H1 (cell line): ENCODE measurements around the gene PTPA. TPM values are rescaled to one million over a fixed set of nuclear protein-coding genes. Genes with fewer than 3 reads are reported as not detected.

Source experiments
- CTCF ChIA-PET: fragments of 300-600 bp; sonication (Branson Sonifier 250); formaldehyde crosslinking; loops from one replicate; lab custom pipeline; 2021; ENCODE audit not compliant: partially characterized antibody; lab: Charles Lee
- POLR2A ChIA-PET: fragments of 300-600 bp; sonication (Branson Sonifier 250); formaldehyde crosslinking; loops from one replicate; lab custom pipeline; 2021; ENCODE audit warnings: inconsistent platforms; ENCODE audit not compliant: partially characterized antibody; lab: Charles Lee
- DNase-seq, 2 experiments: peaks; one replicate each; pipeline versions ENCODE4 v3.0.0 to v3.0.0-alpha.2; 2010 to 2022; ENCODE audit warnings: low spot score in 2 of 2, low read depth in 1 of 2, mixed read lengths in 1 of 2
- FAIRE-seq: peaks from 2 replicates; lab custom pipeline; 2011; peaks lifted over from hg19 to GRCh38; lab: Jason Lieb, UNC
- H2AFZ ChIP-seq: 2 replicates; pipeline ENCODE4 v1.8.1; 2012; ENCODE audit warnings: low read length, inconsistent platforms
- H2AK5ac ChIP-seq: 2 replicates; pipeline ENCODE4 v1.6.1; 2013; ENCODE audit warnings: low read depth, low read length
- H2BK120ac ChIP-seq: replicated peaks from 2 replicates; pipeline ENCODE3; 2013; ENCODE audit warnings: low read depth, low read length, inconsistent platforms
- H2BK12ac ChIP-seq: 2 replicates; pipeline ENCODE4 v1.6.1; 2013; ENCODE audit warnings: low read depth, low read length
- H2BK15ac ChIP-seq: 2 replicates; pipeline ENCODE4 v1.6.1; 2013; ENCODE audit warnings: low read length
- H2BK20ac ChIP-seq: 2 replicates; pipeline ENCODE4 v1.6.1; 2013; ENCODE audit warnings: low read length
- H2BK5ac ChIP-seq: 2 replicates; pipeline ENCODE4 v1.6.1; 2013; ENCODE audit warnings: low read depth, low read length
- H3K14ac ChIP-seq: 2 replicates; pipeline ENCODE4 v1.6.1; 2013; ENCODE audit warnings: inconsistent platforms; ENCODE audit not compliant: insufficient read length
- H3K18ac ChIP-seq: 2 replicates; pipeline ENCODE4 v1.6.1; 2013; ENCODE audit warnings: low read length; ENCODE audit errors: extremely low read depth
- H3K23ac ChIP-seq: 2 replicates; pipeline ENCODE4 v1.6.1; 2013; ENCODE audit warnings: inconsistent platforms; ENCODE audit not compliant: insufficient read length
- H3K23me2 ChIP-seq: 2 replicates; pipeline ENCODE4 v1.6.1; 2013; ENCODE audit warnings: low read depth, low read length
- H3K27ac ChIP-seq: 2 replicates; pipeline ENCODE4 v1.6.1; 2011; ENCODE audit warnings: low read depth, low read length, inconsistent platforms
- H3K27me3 ChIP-seq, 4 experiments: replicated peaks in 1 of 4; 1 replicate in 1 of 4; 2 replicates in 3 of 4; pipeline versions ENCODE4 v1.6.1 to v1.8.1; 2011 to 2013; ENCODE audit warnings: low read length in 3 of 4, mild to moderate bottlenecking in 3 of 4, inconsistent platforms in 2 of 4, mixed read lengths in 2 of 4, moderate library complexity in 1 of 4; ENCODE audit not compliant: control insufficient read depth in 3 of 4, insufficient read depth in 3 of 4; ENCODE audit errors: extremely low read depth in 1 of 4
- H3K36me3 ChIP-seq, 4 experiments: 2 replicates each; pipeline versions ENCODE4 v1.6.1 to v1.8.1; 2011 to 2013; ENCODE audit warnings: mild to moderate bottlenecking in 4 of 4, low read length in 3 of 4, moderate library complexity in 2 of 4, control low read depth in 1 of 4, inconsistent platforms in 1 of 4; ENCODE audit not compliant: insufficient read depth in 4 of 4, control insufficient read depth in 2 of 4
- H3K4ac ChIP-seq: replicated peaks from 2 replicates; pipeline ENCODE3; 2013; ENCODE audit warnings: low read length, low read depth, mixed read lengths, inconsistent platforms; ENCODE audit not compliant: insufficient read length
- H3K4me1 ChIP-seq, 4 experiments: replicated peaks in 1 of 4; 1 replicate in 1 of 4; 2 replicates in 3 of 4; pipeline versions ENCODE4 v1.6.1 to v1.8.1; 2011 to 2013; ENCODE audit warnings: low read length in 3 of 4, inconsistent platforms in 2 of 4, mixed read lengths in 1 of 4; ENCODE audit not compliant: insufficient read depth in 4 of 4, control insufficient read depth in 3 of 4
- H3K4me2 ChIP-seq, 2 experiments: 2 replicates each; pipeline versions ENCODE4 v1.6.1 to v1.8.1; 2011 to 2013; ENCODE audit warnings: low read depth in 2 of 2, low read length in 2 of 2, control low read depth in 1 of 2, inconsistent platforms in 1 of 2, mild to moderate bottlenecking in 1 of 2; ENCODE audit not compliant: insufficient read depth in 1 of 2
- H3K4me3 ChIP-seq, 4 experiments: fragments of 200-600, 300-600 bp in 1 of 4; sonication (generic), shearing (Covaris generic), sonication (Bioruptor Twin) in 1 of 4; 2 replicates each; pipeline versions ENCODE4 v1.5.1 to v1.8.1; 2011 to 2016; ENCODE audit warnings: low read length in 4 of 4, low read depth in 3 of 4, control low read depth in 2 of 4, inconsistent platforms in 2 of 4, mild to moderate bottlenecking in 2 of 4, mixed read lengths in 1 of 4, moderate library complexity in 1 of 4; ENCODE audit not compliant: insufficient read depth in 2 of 4; ENCODE audit errors: extremely low read depth in 1 of 4
- H3K56ac ChIP-seq: replicated peaks from 2 replicates; pipeline ENCODE3; 2013; ENCODE audit warnings: low read depth, mild to moderate bottlenecking, mixed read lengths, low read length, inconsistent platforms; ENCODE audit not compliant: insufficient read length
- H3K79me1 ChIP-seq: 2 replicates; pipeline ENCODE4 v1.6.1; 2013; ENCODE audit warnings: low read depth, low read length, control low read depth
- H3K79me2 ChIP-seq, 2 experiments: 2 replicates each; pipeline versions ENCODE4 v1.6.1 to v1.8.1; 2012 to 2013; ENCODE audit warnings: low read length in 2 of 2, mild to moderate bottlenecking in 2 of 2, inconsistent platforms in 1 of 2; ENCODE audit not compliant: insufficient read depth in 2 of 2, control insufficient read depth in 1 of 2
- H3K9ac ChIP-seq, 4 experiments: replicated peaks in 1 of 4; 1 replicate in 1 of 4; 2 replicates in 3 of 4; pipeline versions ENCODE4 v1.6.1 to v1.8.1; 2011 to 2013; ENCODE audit warnings: low read depth in 3 of 4, low read length in 3 of 4, control low read depth in 2 of 4, mild to moderate bottlenecking in 2 of 4, moderate library complexity in 2 of 4, inconsistent platforms in 1 of 4; ENCODE audit errors: extremely low read depth in 1 of 4
- H3K9me3 ChIP-seq, 2 experiments: 2 replicates each; pipeline versions ENCODE4 v1.6.1 to v1.8.1; 2012 to 2013; ENCODE audit warnings: mild to moderate bottlenecking in 2 of 2, moderate library complexity in 2 of 2, control low read depth in 1 of 2, inconsistent platforms in 1 of 2, low read depth in 1 of 2, low read length in 1 of 2, mixed read lengths in 1 of 2; ENCODE audit not compliant: insufficient read depth in 2 of 2
- H4K20me1 ChIP-seq, 2 experiments: replicated peaks in 1 of 2; 2 replicates each; pipeline versions ENCODE3 to v1.8.1; 2011 to 2013; ENCODE audit warnings: inconsistent platforms in 2 of 2, low read length in 2 of 2, mild to moderate bottlenecking in 1 of 2; ENCODE audit not compliant: insufficient read depth in 2 of 2, control insufficient read depth in 1 of 2
- H4K5ac ChIP-seq: 2 replicates; pipeline ENCODE4 v1.6.1; 2013; ENCODE audit warnings: low read length, low read depth, mixed read lengths, inconsistent platforms; ENCODE audit not compliant: insufficient read length
- H4K8ac ChIP-seq: 2 replicates; pipeline ENCODE4 v1.8.0; 2013; ENCODE audit warnings: mild to moderate bottlenecking, moderate library complexity, low read length, inconsistent platforms; ENCODE audit not compliant: insufficient read depth; ENCODE audit errors: extremely low read depth
- H4K91ac ChIP-seq: replicated peaks from 2 replicates; pipeline ENCODE3; 2013; ENCODE audit warnings: low read length, mixed read lengths, inconsistent platforms; ENCODE audit not compliant: insufficient read length
- BCL11A ChIP-seq, 2 experiments: IDR thresholded peaks; one replicate each; pipeline ENCODE4 v1.6.1; 2011; ENCODE audit warnings: low read depth in 2 of 2, low read length in 2 of 2, mild to moderate bottlenecking in 2 of 2
- CBX8 ChIP-seq: fragments of 300-800, 300-1000 bp; sonication (generic); IDR thresholded peaks from 2 replicates; pipeline ENCODE4 v1.7.1; 2016; ENCODE audit warnings: low read depth, low read length, borderline replicate concordance
- CTCF ChIP-seq, 3 experiments: IDR thresholded peaks; 1 replicate in 2 of 3; 2 replicates in 1 of 3; pipeline versions ENCODE4 v1.5.1 to v1.6.1; 2011; ENCODE audit warnings: low read length in 3 of 3, mild to moderate bottlenecking in 3 of 3, inconsistent platforms in 2 of 3, low read depth in 1 of 3, moderate library complexity in 1 of 3; ENCODE audit not compliant: insufficient read depth in 1 of 3; ENCODE audit errors: control extremely low read depth in 1 of 3
- HDAC2 ChIP-seq, 2 experiments: fragments of 300-600 bp in 1 of 2; sonication (generic) in 1 of 2; IDR thresholded peaks; 2 replicates each; pipeline ENCODE4 v1.6.1; 2011 to 2012; ENCODE audit warnings: low read depth in 2 of 2, low read length in 2 of 2, mild to moderate bottlenecking in 2 of 2, moderate library complexity in 2 of 2, borderline replicate concordance in 1 of 2, inconsistent platforms in 1 of 2
- KDM4A ChIP-seq: IDR thresholded peaks from one replicate; pipeline ENCODE4 v1.7.1; 2012; ENCODE audit warnings: low read depth, mild to moderate bottlenecking, moderate library complexity, low read length, inconsistent platforms; ENCODE audit not compliant: severe bottlenecking
- RAD21 ChIP-seq, 2 experiments: IDR thresholded peaks in 1 of 2; conservative IDR thresholded peaks in 1 of 2; 2 replicates each; pipeline ENCODE4 v1.6.1; 2011; ENCODE audit warnings: low read depth in 2 of 2, low read length in 2 of 2, improper control_type of control experiment in 1 of 2, inconsistent platforms in 1 of 2, mild to moderate bottlenecking in 1 of 2, moderate library complexity in 1 of 2
- SP2 ChIP-seq: IDR thresholded peaks from 2 replicates; pipeline ENCODE4 v1.6.1; 2012; ENCODE audit warnings: mild to moderate bottlenecking, low read length, inconsistent platforms
- WGBS, 2 experiments: shearing (Covaris generic) in 1 of 2; methylation state at CpG; one replicate each; pipeline versions ENCODE4 v1.1.6 to v1.1.7; 2013 to 2015; ENCODE audit warnings: low lambda C conversion rate in 2 of 2, mixed read lengths in 2 of 2, inconsistent platforms in 1 of 2, low coverage in 1 of 2, missing lambda C conversion rate in 1 of 2; ENCODE audit not compliant: insufficient replicate concordance in 2 of 2, insufficient coverage in 1 of 2, insufficient read length in 1 of 2; ENCODE audit errors: extremely low coverage in 1 of 2, missing lambda C conversion rate in 1 of 2; 5-methylcytosine and 5-hydroxymethylcytosine counted together
- polyA plus RNA-seq, 7 experiments: library from polyadenylated mRNA; depleted of rRNA in 3 of 7; stranded (reverse) in 5 of 7; unstranded in 2 of 7; fragments of >200 nt in 5 of 7; fragments of 200-250 nt in 2 of 7; gene quantifications; 1 replicate in 5 of 7; 2 replicates in 1 of 7; 4 replicates in 1 of 7; pipeline versions ENCODE4 v1.2.1 to v1.2.3, GENCODE V29; 2011 to 2013; ENCODE audit warnings: missing spikeins in 2 of 7, mixed read lengths in 2 of 7
- total RNA-seq: library from RNA; stranded (reverse); fragmentation: NEBNext Ultra II Directional; extraction: Animal tissue kit (Norgen Biotek cat#: 25700); gene quantifications from 2 replicates; pipeline ENCODE4 v1.2.1, GENCODE V29; 2021

The PTPA gene
- total and polyA plus RNA-seq, 2 of the 8 experiments (the other 6 are each of a cell fraction or from before 2014, with no cell fraction given): 114 to 145 TPM

- Histone ChIP-seq H3K56ac (no peak overlapping the region), H2AFZ (no peak overlapping the region), H4K5ac (peak overlapping the region; percentile 6), H3K79me1 (no peaks in the 10 kb centered on the region), H2BK120ac (no peak overlapping the region), H3K4ac (no peak overlapping the region), H3K23ac (no peak overlapping the region), H2BK20ac (no peak overlapping the region), H3K27me3 (peaks cover 0 to 6% (median 4%) of the 10 kb centered on the region in 4 experiments; a peak in 4 of 7 replicates), H3K9ac (no peak overlapping the region), H2BK15ac (peak overlapping the region; percentile 72; the same call in 1 of the 2 replicates), H4K91ac (no peak overlapping the region), H3K4me2 (no peak overlapping the region), H3K9me3 (no peaks in the 10 kb centered on the region), H3K79me2 (no peaks in the 10 kb centered on the region), H2AK5ac (no peak overlapping the region; the same call in 1 of the 2 replicates), H4K8ac (peak overlapping the region; percentile 83), H3K4me3 (no peak overlapping the region), H3K4me1 (peaks cover 0 to 5% (median 1%) of the 10 kb centered on the region in 4 experiments; a peak in 2 of 7 replicates), H2BK5ac (no peak overlapping the region), H3K18ac (no peak overlapping the region), H3K23me2 (no peaks in the 10 kb centered on the region), H4K20me1 (no peaks in the 10 kb centered on the region), H3K14ac (no peak overlapping the region), H3K36me3 (no peaks in the 10 kb centered on the region), H3K27ac (no peak overlapping the region), H2BK12ac (no peak overlapping the region)
- POLR2A ChIA-PET: interaction anchor here (1.3 to 2.2 kb wide), 4 partner anchors 8 to 40 kb away, joined by 3 to 7 read pairs (median 4); partner anchors contain the start of gene PTPA
- FAIRE-seq: no peak
- CTCF ChIA-PET: interaction anchor here (0.8 to 2.5 kb wide), 6 partner anchors 10 to 51 kb away, joined by 3 to 9 read pairs (median 3); no protein-coding TSS in a partner anchor
- WGBS, 2 experiments: 81% methylated on average over 28 of the region's 28 CpGs; no CpG with 5 or more reads in 1 of the 2 experiments
- DNase-seq: no peak
- no peak for TF ChIP-seq BCL11A (IDR thresholded peaks at IDR 0.05; ENCODE audit: low read depth in 2 of 2, low read length in 2 of 2)
- TF ChIP-seq CBX8: no peak
- no peak for TF ChIP-seq KDM4A
- no peak for TF ChIP-seq HDAC2 (IDR thresholded peaks at IDR 0.05; ENCODE audit: borderline replicate concordance in 1 of 2, low read depth in 2 of 2, low read length in 2 of 2)
- no peak for TF ChIP-seq SP2
- peak in 2 of 3 experiments; percentile 34 to 59; a peak in 3 of 4 replicates for TF ChIP-seq CTCF (IDR thresholded peaks at IDR 0.05; ENCODE audit: control extremely low read depth in 1 of 3, insufficient read depth in 1 of 3, low read depth in 1 of 3, low read length in 3 of 3)
- TF ChIP-seq RAD21 (IDR thresholded peaks at IDR 0.05 in 1 of 2, conservative IDR thresholded peaks at IDR 0.05 in 1 of 2; ENCODE audit: low read depth in 2 of 2, low read length in 2 of 2): peak; percentile 20 to 39; a peak in 3 of 4 replicates
Observed at GRCh38 chr9:129100383-129101169, 10.6 kb upstream of the PTPA start.
